Fibroblast of pulmonary artery (primary cell): Measurements from ENCODE around the gene SYT1.
A peak's percentile ranks its signal among the peaks of the same experiment; 100 is the strongest.

Source experiments
- DNase-seq: peaks from one replicate; pipeline ENCODE4 v3.0.0-alpha.2; 2010; ENCODE audit warnings: low read depth
- H3K4me3 ChIP-seq: replicated peaks from 2 replicates; pipeline ENCODE4 v1.5.1; 2011; ENCODE audit warnings: low read depth, mild to moderate bottlenecking, control low read depth, low read length, moderate library complexity
- TF ChIP-seq, protein P1 (sequence below): IDR thresholded peaks from 2 replicates; pipeline ENCODE4 v1.5.1; 2011; ENCODE audit warnings: mild to moderate bottlenecking, control low read depth, low read length, inconsistent platforms; ENCODE audit errors: missing control alignments

Gene SYT1

DNA sequence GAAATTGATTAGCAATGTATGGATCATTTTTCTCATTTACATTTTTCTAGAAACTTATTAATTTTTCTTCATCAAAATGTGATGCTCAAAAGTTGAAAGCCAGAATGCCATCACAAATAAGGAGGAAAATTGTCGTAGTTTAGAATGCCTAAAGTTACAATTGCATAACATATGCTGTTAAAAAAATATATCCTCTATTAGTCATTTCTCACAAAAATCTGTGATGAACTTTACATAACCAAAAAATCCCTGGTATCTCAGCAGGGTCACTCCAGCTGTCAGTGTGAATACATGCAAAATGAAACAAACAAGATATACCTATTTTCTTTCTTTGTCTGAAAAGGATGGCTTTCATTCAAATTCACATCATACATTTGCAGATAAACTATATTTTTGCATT, 467.3 kb downstream of the SYT1 start:
- TF ChIP-seq, protein P1, sequence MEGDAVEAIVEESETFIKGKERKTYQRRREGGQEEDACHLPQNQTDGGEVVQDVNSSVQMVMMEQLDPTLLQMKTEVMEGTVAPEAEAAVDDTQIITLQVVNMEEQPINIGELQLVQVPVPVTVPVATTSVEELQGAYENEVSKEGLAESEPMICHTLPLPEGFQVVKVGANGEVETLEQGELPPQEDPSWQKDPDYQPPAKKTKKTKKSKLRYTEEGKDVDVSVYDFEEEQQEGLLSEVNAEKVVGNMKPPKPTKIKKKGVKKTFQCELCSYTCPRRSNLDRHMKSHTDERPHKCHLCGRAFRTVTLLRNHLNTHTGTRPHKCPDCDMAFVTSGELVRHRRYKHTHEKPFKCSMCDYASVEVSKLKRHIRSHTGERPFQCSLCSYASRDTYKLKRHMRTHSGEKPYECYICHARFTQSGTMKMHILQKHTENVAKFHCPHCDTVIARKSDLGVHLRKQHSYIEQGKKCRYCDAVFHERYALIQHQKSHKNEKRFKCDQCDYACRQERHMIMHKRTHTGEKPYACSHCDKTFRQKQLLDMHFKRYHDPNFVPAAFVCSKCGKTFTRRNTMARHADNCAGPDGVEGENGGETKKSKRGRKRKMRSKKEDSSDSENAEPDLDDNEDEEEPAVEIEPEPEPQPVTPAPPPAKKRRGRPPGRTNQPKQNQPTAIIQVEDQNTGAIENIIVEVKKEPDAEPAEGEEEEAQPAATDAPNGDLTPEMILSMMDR = no peak
- no peak overlapping the region for H3K4me3 ChIP-seq
- DNase-seq = peak; percentile 9

DNA sequence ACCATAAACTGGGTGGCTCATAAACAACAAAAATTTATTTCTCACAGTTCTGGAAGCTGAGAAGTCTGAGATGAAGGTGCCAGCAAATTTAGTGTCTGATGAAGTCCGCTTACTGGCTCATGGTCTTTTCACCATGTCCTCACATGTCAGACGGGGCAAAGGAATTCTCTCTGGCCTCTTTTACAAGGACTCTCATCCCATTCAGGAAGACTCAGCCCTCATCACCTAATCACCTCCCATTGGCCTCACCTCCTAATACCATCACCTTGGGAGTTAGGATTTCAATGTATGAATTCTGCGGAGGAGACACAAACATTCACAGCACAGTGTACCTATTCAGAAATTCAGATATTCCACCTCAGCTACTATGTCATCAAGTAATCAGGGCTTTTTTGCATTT, 468.6 kb downstream of the SYT1 start:
- H3K4me3 ChIP-seq = no peak overlapping the region
- no peak for DNase-seq
- TF ChIP-seq, protein P1 = no peak

DNA sequence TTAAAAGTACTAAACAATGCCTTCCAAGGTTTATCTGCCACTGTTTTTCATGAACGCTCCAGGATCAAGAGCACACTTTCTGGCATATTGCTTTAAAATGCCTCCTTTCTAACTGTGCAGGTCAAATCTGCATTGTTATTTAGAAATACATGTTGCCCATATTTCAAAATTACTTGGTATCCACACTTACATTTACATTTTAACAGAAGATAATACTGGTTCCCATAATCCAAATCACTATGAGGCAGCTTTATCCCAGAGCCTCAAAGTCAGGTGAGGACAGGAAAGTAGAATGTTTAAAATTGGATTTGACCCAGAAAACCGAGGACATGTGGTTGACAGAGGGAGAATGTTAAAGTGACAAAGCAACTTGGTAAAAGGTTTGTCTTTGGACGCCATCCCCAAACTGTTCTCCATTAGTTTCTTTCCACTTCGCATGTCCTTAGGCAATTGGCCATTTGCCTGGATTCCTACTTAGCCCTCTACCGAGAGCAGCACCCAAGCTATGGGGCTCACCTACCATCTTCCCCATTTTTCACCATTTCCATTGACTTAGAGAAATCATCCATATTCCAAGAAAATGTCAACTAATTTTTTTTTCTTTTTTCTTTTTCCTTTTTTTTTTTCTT, 473.2 kb downstream of the SYT1 start:
- no peak for DNase-seq
- no peak overlapping the region for H3K4me3 ChIP-seq
- TF ChIP-seq, protein P1 = no peak

DNA sequence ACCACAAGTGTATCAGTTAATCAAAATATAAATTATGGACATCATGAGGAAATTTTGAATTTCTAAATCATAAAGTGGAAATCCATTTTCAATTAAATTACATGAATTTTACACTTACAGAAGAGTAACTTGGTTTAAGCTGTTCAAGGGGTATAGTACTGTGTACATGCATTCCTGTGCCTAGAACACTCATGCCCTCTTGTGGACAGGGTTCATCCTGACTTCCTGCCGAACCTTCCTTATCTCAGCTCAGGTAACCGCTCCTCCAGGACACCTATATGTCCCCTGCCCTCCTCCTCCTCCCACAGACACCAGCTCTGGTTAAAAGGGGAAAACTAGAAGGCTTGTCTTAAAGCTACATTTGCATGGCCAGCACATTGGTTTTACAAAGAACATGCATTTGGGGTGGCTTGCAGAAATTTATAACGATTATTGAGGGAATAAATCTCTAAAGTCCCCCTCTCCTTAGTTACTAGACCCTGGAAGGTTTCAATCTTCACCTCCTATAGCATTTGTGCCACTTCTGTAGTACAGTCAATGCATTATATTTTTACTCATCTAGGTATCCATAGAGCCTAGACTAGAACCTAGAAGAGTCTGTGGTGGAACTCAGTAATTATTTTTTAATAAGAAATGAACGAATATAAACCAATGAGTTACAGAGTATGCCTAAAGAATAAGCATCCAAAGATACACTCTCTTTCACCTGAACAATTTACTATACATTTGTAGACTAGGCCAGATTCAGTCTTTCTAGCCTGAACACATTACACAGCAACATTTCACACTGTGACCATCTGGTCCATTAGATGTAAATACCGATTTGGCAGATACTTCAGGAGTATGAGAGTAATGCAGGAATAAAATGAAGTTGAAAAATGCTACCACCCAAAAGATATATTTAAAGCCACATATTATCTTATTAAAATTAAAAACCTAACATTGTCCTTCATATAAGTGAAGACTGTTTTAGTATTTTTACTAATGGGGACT, 480.6 kb downstream of the SYT1 start:
- TF ChIP-seq, protein P1 = peak; percentile 48
- DNase-seq = peak; percentile 48
- no peak overlapping the region for H3K4me3 ChIP-seq

DNA sequence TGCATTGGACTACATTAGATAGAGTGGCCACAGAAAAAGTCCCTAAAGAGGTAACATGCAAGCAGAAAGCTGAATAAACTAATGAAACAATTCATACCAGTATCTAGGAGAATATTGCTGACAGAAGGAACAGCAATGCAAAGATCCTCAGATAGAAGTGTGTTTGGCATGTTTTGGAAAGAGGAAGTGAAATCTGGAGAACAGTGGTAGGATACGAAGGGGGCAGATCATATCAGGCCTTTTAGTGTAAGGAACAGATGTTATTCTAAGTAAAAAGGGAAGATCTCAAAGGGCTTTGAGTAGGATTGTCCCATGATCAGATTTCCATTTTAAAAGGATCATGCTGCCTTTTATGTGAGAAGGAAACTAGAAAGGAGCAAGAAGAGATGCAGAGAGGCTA, 483.3 kb downstream of the SYT1 start:
- H3K4me3 ChIP-seq = no peak overlapping the region
- TF ChIP-seq, protein P1 = no peak
- no peak for DNase-seq

DNA sequence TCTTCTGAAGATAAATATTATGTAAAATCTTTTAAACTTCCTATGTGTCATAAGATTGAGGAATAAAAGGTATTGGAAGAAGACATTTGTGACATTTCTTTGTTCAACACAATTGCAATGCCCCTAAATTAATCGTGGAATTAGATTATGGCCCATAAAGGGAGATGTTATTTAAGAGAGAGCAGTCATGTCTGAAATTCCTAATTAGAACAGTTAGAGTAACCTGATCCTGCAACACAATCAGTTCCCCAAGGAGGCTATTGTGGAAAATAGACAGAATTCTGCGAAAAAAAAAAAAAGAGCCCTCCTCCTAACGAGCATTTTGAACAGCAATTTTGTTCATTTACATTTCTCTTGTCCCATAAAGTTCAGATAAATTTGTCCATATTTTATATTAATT, 486.7 kb downstream of the SYT1 start:
- TF ChIP-seq, protein P1 = no peak
- no peak for DNase-seq
- H3K4me3 ChIP-seq = no peak overlapping the region
